ENCODE measurements around the gene CCDC18.
"Not testable (repeated sequence)": the region's sequence is repeated elsewhere in the genome, so short reads cannot be mapped to it uniquely, and the experiment has no call there.

The CCDC18 gene

GRCh38 chr1:93171549-93172034, 8.9 kb upstream of the CCDC18 start:
- no peak for DNase-seq (ENCODE audit: low read depth)

- no peak for DNase-seq (ENCODE audit: low read depth)
Observed at GRCh38 chr1:93172778-93173177, 7.7 kb upstream of the CCDC18 start.

GRCh38 chr1:93174638-93175037, 5.9 kb upstream of the CCDC18 start:
- not testable (repeated sequence) for DNase-seq (ENCODE audit: low read depth)

- DNase-seq (ENCODE audit: low read depth): no peak
Observed at GRCh38 chr1:93177991-93178390, 2.5 kb upstream of the CCDC18 start.

- DNase-seq (ENCODE audit: low read depth): no peak
Observed at GRCh38 chr1:93178418-93178817, 2.1 kb upstream of the CCDC18 start.

- peak; percentile 87 for DNase-seq (ENCODE audit: low read depth)
Observed at GRCh38 chr1:93179886-93180722, 420 bp upstream of the CCDC18 start, which contains the start of gene TMED5. TMED5 (minus strand) TSS chr1:93180413; CDS start chr1:93180242, 171 bp downstream.

- DNase-seq (ENCODE audit: low read depth): no peak
Observed at GRCh38 chr1:93186667-93187066, 6.1 kb downstream of the CCDC18 start.

- DNase-seq (ENCODE audit: low read depth): no peak
Observed at GRCh38 chr1:93190432-93190831, 9.9 kb downstream of the CCDC18 start.

- DNase-seq (ENCODE audit: low read depth): no peak
Observed at GRCh38 chr1:93194231-93194990, 13.9 kb downstream of the CCDC18 start.

GRCh38 chr1:93196591-93196990, 16.1 kb downstream of the CCDC18 start:
- no peak for DNase-seq (ENCODE audit: low read depth)

GRCh38 chr1:93199150-93199549, 18.6 kb downstream of the CCDC18 start:
- no peak for DNase-seq (ENCODE audit: low read depth)

- no peak for DNase-seq (ENCODE audit: low read depth)
Observed at GRCh38 chr1:93200086-93200620, 19.6 kb downstream of the CCDC18 start.

GRCh38 chr1:93200714-93201113, 20.2 kb downstream of the CCDC18 start:
- DNase-seq (ENCODE audit: low read depth): no peak

GRCh38 chr1:93205892-93206566, 25.5 kb downstream of the CCDC18 start:
- DNase-seq (ENCODE audit: low read depth): no peak

GRCh38 chr1:93206567-93206954, 26.0 kb downstream of the CCDC18 start:
- no peak for DNase-seq (ENCODE audit: low read depth)

GRCh38 chr1:93207211-93207610, 26.7 kb downstream of the CCDC18 start:
- DNase-seq (ENCODE audit: low read depth): no peak

- no peak for DNase-seq (ENCODE audit: low read depth)
Observed at GRCh38 chr1:93215322-93215721, 34.8 kb downstream of the CCDC18 start.

GRCh38 chr1:93219443-93219842, 38.9 kb downstream of the CCDC18 start:
- DNase-seq (ENCODE audit: low read depth): no peak

- not testable (repeated sequence) for DNase-seq (ENCODE audit: low read depth)
Observed at GRCh38 chr1:93220716-93221115, 40.2 kb downstream of the CCDC18 start.

GRCh38 chr1:93221913-93222312, 41.4 kb downstream of the CCDC18 start:
- no peak for DNase-seq (ENCODE audit: low read depth)

- DNase-seq (ENCODE audit: low read depth): no peak
Observed at GRCh38 chr1:93223023-93223675, 42.6 kb downstream of the CCDC18 start.

- DNase-seq (ENCODE audit: low read depth): no peak
Observed at GRCh38 chr1:93235261-93235660, 54.7 kb downstream of the CCDC18 start.

Measured in stimulated activated CD8-positive, alpha-beta memory T cell treated with anti-CD3 and anti-CD28 coated beads, Interleukin-7, amount 100 ng/mL, for 24 hours (primary cell).